ENCODE results near the gene APOBEC3F.
"Not testable (repeated sequence)": the region's sequence is repeated elsewhere in the genome, so short reads cannot be mapped to it uniquely, and the experiment has no call there.

The APOBEC3F gene

DNA sequence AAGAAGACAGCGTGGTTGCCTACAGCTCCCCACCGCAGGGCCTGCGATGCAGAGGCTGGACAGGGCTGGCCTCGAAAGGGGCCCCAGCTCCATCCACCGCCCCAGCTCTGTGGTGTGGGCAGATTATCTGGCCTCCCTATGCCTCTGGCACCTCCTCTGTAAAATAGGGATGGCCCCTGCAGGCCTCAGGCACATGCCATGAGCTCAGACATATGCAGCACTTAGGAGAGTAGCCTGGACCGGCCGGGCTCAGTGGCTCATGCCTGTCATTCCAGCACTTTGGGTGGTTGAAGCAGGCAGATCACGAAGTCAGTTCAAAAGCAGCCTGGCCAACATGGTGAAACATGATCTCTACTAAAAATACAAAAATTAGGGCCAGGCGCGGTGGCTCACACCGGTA, 12.4 kb upstream of the APOBEC3F start:
- DNase-seq, result no peak

DNA sequence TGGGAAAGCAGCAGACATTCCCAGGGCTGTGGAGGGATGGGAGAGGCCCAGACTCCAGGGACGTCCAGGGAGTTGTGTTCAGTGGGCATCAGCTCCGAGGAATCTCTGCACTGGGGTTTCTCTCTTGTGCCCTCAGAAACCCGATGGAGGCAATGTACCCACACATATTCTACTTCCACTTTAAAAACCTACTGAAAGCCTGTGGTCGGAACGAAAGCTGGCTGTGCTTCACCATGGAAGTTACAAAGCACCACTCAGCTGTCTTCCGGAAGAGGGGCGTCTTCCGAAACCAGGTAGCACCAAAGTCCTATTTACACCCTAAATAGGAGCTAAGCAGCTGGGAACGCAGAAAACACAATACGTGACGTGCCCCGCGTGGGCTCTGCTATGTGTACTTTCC, 11.4 kb upstream of the APOBEC3F start:
- DNase-seq, result no peak

DNA sequence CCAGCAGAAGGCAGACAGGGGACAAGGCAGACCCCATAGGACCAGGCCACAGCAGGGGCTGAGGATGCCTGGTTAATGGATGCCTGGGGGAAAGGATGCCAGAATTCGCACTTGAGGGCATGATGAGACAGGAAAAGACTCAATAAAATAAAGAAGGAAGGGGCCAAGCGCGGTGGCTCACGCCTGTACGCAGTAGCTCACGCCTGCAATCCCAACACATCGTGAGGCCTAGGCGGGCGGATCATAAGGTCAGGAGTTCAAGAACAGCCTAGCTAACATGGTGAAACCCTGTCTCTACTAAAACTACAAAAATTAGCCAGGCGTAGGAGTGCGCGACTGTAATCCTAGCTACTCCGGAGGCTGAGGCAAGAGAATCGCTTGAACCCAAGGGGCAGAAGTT, 10.0 kb upstream of the APOBEC3F start:
- DNase-seq, result no peak

DNA sequence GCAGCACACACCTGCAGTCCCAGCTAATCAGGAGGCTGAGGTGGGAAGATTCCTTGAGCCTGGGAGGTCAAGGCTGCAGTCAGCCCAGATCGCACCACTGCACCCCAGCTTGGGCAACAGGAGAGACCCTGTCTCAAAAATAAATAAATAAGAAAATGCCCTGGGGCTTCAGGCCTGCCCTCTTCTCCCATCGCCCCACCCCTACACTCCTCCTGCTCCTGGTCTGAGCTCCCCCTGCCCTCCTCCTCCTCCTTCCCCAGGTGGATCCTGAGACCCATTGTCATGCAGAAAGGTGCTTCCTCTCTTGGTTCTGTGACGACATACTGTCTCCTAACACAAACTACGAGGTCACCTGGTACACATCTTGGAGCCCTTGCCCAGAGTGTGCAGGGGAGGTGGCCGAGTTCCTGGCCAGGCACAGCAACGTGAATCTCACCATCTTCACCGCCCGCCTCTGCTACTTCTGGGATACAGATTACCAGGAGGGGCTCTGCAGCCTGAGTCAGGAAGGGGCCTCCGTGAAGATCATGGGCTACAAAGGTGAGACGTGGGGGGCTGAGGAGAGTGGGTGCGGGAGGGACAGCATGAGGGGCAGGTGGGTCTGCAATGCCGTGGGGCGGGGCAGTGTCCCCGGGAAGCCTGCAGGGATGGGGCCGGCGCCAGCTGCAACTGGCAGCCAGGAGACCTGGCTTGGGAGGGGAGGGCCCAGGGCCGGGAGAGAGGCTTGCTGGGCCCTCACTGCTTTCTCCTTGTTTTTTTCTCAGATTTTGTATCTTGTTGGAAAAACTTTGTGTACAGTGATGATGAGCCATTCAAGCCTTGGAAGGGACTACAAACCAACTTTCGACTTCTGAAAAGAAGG, 9.0 kb upstream of the APOBEC3F start:
- DNase-seq, result not testable (repeated sequence)

DNA sequence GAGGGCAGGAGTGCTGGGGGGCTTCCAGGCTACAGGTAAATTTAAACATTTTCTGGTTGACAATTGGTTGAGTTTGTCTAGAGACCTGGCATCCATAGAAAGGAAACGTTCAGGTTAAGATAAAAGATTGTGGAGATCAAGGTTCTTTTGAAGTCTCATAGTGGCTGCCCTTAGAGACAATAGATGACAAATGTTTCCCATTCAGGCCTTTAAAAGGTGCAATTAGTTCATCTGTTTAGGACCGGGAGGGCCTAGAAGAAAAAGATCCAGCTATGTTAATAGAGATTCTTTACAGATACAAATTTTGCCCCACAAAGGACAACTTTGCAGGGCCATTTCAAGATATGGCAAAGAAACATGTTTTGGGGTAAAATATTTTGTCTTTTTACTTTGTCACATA, 3.6 kb upstream of the APOBEC3F start:
- not testable (repeated sequence) for DNase-seq

DNA sequence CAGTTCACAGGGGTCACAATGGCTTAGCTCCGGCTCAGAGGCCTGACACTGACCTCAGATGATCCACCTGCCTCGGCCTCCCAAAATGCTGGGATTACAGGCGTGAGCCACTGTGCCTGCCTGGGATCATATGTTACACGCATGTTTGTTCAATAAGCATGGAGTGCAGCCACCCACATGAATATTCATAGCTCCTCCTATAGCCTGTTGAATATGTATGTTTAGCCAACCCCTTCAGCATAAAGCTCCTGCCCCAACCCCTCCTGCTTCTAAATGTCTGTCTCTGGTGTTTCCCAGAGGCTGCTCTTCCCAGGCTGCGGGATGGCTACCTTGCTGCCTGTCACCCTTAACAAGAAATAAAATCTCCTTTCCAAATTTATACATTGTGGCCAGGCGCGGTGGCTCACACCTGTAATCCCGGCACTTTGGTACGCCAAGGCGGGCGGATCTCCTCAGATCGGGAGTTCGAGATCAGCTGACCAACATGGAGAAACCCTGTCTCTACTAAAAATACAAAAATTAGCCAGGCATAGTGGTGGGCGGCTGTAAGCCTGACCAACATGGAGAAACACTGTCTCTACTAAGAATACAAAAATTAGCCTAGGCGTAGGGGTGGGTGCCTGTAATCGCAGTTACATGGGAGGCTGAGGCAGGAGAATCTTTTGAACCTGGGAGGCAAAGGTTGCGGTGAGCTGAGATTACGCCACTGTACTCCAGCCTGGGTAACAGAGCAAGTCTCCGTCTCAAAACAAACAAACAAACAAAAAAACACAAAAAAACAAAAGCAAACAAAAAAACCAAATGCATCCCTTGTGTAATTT, 1.1 kb upstream of the APOBEC3F start:
- no peak for DNase-seq

DNA sequence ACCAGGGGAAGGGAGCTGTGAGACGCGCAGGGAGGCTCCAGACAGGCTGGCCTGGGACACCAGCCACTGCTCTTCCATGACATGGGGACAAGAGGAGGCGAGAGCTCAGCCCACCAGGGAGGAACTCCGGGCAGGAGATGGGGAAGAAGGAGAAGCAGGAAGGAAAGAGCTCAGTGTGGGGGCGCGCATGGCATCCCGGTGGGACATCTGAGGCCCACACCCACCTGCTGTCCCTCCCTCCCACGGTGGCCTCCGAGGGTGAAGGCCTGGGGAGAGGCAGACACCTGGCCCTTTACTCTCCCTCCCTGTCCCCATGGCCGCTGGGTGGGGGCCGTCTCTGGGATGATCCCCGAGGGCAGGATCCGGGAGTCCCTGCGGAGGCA, 518 bp upstream of the APOBEC3F start:
- DNase-seq, result not testable (repeated sequence)

DNA sequence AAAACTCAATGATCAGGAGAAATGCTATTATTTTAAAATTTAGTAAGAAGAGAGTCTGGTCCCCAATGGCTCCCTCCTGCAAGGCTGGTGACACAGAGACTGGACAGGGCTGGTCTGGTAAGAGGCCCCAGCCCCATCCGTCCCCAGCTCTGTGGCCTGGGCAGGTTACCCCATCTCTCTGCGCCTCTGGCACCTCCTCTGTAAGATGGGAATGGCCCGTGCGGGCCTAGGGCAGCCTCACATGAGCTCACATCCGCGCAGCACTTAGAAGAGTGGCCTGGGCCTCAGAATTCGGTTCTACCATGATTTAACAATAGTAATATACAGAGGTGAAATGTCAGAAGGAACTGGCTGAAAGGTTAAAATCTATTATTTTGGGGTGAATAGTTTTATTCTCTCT, 1.2 kb downstream of the APOBEC3F start:
- DNase-seq, result no peak

DNA sequence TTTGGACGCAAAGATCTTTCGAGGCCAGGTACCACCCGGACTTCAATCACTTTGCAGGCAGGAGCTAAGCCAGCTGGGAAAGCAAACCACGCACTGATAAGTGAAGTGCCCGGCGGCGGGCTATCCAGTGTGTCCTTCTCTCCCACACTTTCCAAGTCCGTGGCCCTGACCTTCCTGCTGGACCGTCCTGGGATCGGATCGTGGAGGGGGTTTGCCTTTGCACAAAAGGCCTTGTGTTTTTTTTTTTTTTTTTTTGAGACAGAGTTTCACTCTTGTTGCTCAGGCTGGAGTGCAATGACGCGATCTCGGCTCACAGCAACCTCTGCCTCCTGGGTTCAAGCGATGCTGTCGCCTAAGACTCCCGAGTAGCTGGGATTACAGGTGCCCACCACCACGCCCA, 2.4 kb downstream of the APOBEC3F start:
- not testable (repeated sequence) for DNase-seq

DNA sequence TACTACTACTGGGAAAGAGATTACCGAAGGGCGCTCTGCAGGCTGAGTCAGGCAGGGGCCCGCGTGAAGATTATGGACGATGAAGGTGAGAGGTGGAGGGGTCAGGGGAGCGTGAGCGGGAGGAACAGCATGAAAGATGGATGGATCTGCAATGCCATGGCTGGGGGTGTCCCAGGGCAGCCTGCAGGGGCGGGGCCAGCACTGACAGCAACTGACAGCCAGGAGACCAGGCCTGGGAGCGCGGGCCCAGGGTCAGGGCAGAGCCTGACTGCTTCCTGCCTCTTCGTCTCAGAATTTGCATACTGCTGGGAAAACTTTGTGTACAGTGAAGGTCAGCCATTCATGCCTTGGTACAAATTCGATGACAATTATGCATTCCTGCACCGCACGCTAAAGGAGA, 4.5 kb downstream of the APOBEC3F start:
- DNase-seq, result not testable (repeated sequence)

DNA sequence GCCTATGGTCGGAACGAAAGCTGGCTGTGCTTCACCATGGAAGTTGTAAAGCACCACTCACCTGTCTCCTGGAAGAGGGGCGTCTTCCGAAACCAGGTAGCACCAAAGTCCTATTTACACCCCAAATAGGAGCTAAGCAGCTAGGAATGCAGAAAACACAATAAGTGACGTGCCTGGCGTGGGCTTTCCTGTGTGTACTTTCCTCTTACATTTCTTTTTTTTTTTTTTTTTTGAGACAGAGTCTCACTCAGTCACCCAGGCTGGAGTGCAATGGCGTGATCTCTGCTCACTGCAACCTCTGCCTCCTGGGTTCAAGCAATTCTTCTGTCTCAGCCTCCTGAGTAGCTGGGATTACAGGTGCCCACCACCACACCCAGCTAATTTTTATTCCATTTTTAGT, 8.8 kb downstream of the APOBEC3F start:
- DNase-seq, result not testable (repeated sequence)

DNA sequence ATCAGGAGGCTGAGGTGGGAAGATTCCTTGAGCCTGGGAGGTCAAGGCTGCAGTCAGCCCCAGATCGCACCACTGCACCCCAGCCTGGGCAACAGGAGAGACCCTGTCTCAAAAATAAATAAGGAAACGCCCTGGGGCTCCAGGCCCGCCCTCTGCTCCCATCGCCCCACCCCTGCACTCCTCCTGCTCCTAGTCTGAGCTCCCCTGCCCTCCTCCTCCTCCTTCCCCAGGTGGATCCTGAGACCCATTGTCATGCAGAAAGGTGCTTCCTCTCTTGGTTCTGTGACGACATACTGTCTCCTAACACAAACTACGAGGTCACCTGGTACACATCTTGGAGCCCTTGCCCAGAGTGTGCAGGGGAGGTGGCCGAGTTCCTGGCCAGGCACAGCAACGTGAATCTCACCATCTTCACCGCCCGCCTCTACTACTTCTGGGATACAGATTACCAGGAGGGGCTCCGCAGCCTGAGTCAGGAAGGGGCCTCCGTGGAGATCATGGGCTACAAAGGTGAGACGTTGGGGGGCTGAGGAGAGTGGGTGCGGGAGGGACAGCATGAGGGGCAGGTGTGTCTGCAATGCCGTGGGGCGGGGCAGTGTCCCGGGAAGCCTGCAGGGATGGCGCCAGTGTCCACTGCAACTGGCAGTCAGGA, 11.3 kb downstream of the APOBEC3F start:
- not testable (repeated sequence) for DNase-seq

DNA sequence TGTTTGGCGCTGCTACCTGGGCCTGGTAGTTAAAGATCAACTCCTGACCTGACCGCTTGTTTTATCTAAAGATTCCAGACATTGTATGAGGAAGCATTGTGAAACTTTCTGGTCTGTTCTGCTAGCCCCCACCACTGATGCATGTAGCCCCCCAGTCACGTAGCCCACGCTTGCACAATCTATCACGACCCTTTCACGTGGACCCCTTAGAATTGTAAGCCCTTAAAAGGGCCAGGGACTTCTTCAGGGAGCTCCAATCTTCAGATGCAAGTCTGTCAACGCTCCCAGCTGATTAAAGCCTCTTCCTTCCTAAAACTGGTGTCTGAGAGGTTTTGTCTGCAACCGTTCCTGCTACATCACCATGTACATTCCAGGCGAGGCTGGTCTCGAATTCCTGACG, 15.0 kb downstream of the APOBEC3F start:
- DNase-seq, result no peak

DNA sequence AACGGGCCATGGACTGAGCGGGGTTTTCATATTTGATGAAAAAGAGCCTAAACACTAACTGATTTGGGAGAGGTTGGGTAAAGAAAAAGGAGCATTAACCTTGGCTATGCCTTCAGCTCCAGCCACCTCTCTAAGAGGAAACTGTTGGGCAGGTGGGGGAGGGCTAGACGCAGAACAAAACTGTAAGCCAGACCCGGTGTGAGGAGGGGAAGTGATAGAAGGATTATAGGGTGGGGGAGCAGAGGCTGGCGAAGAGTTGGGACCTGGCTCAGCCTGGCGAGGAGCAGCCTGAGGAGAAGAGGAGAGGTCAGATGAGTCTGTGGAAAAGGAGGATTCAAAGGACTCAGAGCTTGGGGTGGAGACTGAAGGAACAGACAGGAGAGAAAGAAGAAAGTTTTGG, 20.6 kb downstream of the APOBEC3F start:
- not testable (repeated sequence) for DNase-seq

DNA sequence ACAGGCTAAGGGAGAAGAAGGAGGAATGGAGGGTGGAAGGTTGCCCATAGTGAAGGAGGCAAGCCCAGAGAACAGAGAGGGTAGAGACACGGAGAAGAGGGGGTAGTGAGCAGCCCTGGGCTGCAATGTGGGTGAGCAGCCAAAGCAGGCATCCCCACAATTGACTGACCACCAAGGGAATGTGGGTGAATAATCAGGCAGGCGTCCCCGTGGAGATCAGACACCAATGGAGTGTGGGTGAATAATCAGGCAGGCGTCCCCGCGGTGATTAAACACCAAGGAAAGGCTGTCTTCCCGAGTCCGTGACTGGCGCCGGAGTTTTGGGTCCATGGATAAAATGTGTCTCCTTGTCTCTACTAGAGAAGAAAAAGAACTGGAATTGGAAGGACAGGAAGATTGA, 21.3 kb downstream of the APOBEC3F start:
- DNase-seq, result not testable (repeated sequence)

DNA sequence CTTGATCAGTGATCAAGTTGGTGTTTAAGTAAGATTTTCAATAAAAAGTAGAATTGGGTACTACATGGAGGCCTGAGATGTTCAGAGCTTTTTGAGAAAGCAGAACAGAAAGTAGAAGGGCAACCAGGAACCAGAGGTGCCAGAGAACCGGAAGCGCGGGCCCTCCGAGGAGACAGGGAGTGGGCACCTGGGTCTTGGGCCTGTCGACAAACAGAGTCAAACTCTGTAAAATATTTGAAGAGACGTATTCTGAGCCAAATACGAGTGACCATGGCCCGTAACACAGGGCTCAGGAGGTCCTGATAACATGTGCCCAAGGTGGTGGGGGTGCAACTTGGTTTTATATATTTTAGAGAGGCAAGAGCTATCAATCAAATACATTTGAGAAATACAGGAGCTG, 23.2 kb downstream of the APOBEC3F start:
- DNase-seq, result not testable (repeated sequence)

DNA sequence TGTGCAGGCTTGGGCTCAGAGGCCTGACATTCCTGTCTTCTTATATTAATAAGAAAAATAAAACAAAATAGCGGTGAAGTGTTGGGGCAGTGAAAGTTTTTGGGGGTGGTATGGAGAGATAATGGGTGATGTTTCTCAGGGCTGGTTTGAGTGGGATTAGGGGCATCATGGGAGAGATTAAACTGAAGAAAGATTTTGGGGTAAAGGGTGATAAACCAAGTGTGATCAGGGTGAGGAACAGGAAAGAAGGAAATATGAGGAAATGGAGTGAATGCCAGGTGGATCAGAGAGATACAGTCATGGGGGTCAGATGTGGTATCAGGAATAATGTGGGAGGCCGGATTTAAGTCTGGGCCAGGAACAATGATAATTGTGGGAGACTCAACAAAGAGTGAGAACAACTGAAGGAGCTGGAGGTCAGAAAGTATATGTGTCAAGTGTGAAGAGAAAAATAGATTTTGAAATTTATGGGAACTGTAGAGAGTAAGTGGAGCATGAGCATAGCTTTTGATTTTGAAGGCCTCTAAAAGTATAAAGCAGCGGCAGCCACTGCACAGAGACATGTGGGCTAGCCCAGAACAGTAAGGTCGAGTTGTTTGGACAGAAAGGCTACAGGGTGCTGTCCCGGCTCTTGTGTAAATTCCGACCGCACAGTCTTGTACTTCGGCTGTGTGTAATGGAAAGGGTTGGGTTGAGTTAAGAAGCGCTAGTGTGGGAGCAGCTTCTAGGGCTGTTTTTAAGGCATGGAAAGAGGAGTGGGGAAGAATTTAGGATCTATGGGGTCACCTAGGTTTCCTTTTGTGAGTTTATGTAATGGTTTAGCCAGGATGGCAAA, 26.0 kb downstream of the APOBEC3F start:
- DNase-seq, result not testable (repeated sequence)

DNA sequence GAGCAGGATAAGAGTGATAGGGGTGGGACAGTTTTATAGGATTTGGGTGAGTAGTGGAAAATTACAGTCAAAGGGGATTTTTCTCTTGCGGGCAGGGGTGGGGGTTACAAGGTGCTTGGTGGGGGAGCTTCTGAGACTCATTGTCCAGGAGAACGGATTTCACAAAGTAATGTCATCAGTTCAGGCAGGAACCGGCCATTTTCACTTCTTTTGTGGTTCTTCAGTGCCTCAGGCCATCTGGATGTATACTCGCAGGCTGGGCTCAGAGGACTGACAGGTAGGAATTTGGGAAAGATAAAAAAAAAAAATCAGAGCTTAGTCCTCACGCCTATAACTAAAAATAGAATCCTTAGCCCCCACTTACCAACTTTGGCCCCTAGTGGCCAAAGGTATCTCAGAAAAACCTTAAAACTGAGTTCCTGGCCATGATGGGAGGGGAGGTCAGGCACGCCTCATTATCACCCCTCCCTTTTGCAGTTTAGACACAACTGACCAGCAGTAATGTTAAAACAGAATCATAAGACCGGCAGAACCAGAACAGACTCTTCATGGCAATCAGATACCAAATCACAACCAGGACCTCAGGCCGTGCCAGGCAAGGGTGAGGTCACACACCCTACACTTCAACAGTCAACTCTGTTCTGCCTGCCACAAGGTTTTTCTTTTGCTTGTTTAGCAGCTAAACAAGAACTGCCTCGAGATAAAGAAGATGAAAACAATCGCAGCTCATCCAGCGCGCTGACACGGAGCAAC, 27.5 kb downstream of the APOBEC3F start:
- DNase-seq, result no peak

DNA sequence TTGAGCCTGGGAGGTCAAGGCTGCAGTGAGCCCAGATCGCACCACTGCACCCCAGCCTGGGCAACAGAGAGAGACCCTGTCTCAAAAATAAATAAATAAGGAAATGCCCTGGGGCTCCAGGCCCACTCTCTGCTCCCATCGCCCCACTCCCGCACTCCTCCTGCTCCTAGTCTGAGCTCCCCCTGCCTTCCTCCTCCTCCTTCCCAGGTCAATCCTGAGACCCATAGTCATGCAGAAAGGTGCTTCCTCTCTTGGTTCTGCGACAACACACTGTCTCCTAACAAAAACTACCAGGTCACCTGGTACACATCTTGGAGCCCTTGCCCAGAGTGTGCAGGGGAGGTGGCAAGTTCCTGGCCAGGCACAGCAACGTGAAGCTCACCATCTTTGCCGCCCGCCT, 29.5 kb downstream of the APOBEC3F start:
- no peak for DNase-seq

DNA sequence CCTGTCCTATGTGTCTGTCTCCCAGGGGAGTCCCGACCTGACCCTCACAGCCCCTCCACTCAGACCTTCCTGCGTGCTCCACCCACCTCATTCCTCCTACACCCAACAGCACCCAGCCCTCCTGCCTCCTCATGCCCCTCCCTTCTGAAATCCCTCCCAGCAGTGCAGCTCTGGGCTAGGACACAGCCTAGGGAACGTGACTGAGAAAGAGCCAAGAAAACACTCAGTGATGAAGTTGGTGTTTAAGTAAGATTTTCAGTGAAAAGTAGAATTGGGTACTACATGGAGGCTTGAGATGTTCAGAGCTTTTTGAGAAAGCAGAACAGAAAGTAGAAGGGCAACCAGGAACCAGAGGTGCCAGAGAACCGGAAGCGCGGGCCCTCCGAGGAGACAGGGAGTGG, 31.9 kb downstream of the APOBEC3F start:
- not testable (repeated sequence) for DNase-seq

DNA sequence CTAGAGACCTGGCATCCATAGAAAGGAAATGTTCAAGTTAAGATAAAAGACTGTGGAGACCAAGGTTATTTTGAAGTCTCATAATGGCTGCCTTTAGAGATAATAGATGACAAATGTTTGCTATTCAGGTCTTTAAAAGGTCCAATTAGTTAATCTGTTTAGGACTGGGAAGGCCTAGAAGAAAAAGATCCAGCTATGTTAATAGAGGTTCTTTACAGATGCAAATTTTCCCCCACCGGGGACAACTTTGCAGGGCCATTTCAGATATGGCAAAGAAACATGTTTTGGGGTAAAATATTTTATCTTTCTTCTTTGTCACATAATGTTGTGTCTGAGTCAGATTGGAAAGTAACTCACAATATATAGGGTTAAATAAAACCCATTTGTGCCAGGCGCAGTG, 33.3 kb downstream of the APOBEC3F start:
- no peak for DNase-seq

Measured in NCI-H1092 treated with DMSO at 0.1 percent for 48 hours (cell line).